Thyroid gland (tissue), 4 donors: ENCODE data around the gene ADD1.

Source experiments
- CTCF ChIP-seq, 6 experiments: fragments of 200-600 bp in 3 of 6; fragments of 450-650 bp in 3 of 6; sonication (generic) in 3 of 6; IDR thresholded peaks; one replicate each; pipeline ENCODE4 v1.5.1; 2016 to 2019; ENCODE audit warnings: antibody characterized with exemption in 6 of 6, mild to moderate bottlenecking in 2 of 6, inconsistent platforms in 1 of 6, moderate library complexity in 1 of 6
- POLR2A ChIP-seq, 2 donors: fragments of 450-650 bp; IDR thresholded peaks; one replicate each; pipeline ENCODE4 v1.6.1; 2017; ENCODE audit warnings: antibody characterized with exemption in 2 of 2, mild to moderate bottlenecking in 2 of 2, moderate library complexity in 1 of 2

DNA sequence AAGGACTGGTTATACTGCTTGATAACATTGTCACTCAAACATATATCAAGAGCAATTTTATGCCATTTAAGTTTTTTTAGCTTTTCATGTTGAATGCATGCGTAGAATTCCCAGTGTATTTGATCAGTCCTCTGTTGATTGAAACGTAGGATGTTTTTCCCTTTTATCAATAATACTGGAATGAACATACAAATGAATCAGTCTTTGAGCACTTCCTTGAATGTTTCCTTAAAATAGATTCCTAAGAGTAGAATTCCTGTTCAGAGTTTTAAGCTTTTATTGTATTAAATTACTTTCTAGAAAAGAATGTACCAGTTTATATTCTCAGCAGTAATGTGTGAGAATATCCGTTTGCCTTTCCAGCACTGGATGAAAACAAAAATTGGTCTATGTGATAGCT is 37.8 kb downstream of the ADD1 start:
- TF ChIP-seq POLR2A (IDR thresholded peaks at IDR 0.05) (no peak), CTCF (IDR thresholded peaks at IDR 0.05) (no peak)
